CD4-positive, alpha-beta T cell treated with Interleukin-12 subunit alpha and Interleukin-12 subunit beta, for 1 hour (primary cell): ENCODE measurements around the gene SCGB1C1.
A peak's percentile ranks its signal among the peaks of the same experiment; 100 is the strongest.

ENCODE experiments used
- DNase-seq: peaks from one replicate; pipeline ENCODE4 v3.0.0-alpha.2; 2020

The SCGB1C1 gene

GRCh38 chr11:205221-206001 is 12.5 kb downstream of the SCGB1C1 start:
- no peak for DNase-seq

- DNase-seq = no peak
These were observed 13.1 kb downstream of the SCGB1C1 start for GRCh38 chr11:206002-206384.

GRCh38 chr11:206526-207207 is 13.8 kb downstream of the SCGB1C1 start:
- DNase-seq = peak; percentile 24

GRCh38 chr11:207208-207862 is 14.5 kb downstream of the SCGB1C1 start, which contains the start of the genes BET1L and RIC8A:
Gene BET1L, minus strand, starts transcription at chr11:207399. Its CDS starts 78 bp downstream, at chr11:207321.
Gene RIC8A, plus strand, starts transcription at chr11:207708. Its CDS starts 1,147 bp downstream, at chr11:208855.
- peak; percentile 99 for DNase-seq

GRCh38 chr11:207863-208180 is 14.9 kb downstream of the SCGB1C1 start:
- DNase-seq = no peak

GRCh38 chr11:208181-208916 is 15.5 kb downstream of the SCGB1C1 start:
- peak; percentile 85 for DNase-seq

- DNase-seq = no peak
These were observed 16.0 kb downstream of the SCGB1C1 start for GRCh38 chr11:208917-209260.

- no peak for DNase-seq
These were observed 16.6 kb downstream of the SCGB1C1 start for GRCh38 chr11:209275-210121.

- DNase-seq = no peak
These were observed 17.4 kb downstream of the SCGB1C1 start for GRCh38 chr11:210122-210802.

GRCh38 chr11:210803-211180 is 17.9 kb downstream of the SCGB1C1 start:
- no peak for DNase-seq

GRCh38 chr11:211295-211694 is 18.4 kb downstream of the SCGB1C1 start:
- no peak for DNase-seq

GRCh38 chr11:211741-212140 is 18.9 kb downstream of the SCGB1C1 start:
- DNase-seq = no peak

GRCh38 chr11:212150-213100 is 19.5 kb downstream of the SCGB1C1 start:
- no peak for DNase-seq

GRCh38 chr11:213111-213510 is 20.2 kb downstream of the SCGB1C1 start:
- no peak for DNase-seq

- DNase-seq = no peak
These were observed 21.2 kb downstream of the SCGB1C1 start for GRCh38 chr11:214083-214482.

- no peak for DNase-seq
These were observed 22.7 kb downstream of the SCGB1C1 start for GRCh38 chr11:215581-216037.

- DNase-seq = no peak
These were observed 23.4 kb downstream of the SCGB1C1 start for GRCh38 chr11:216081-216974.

- no peak for DNase-seq
These were observed 24.8 kb downstream of the SCGB1C1 start for GRCh38 chr11:217704-218103.
